ENCODE measurements around the gene ACSBG1.

GRCh38 chr15:78205337-78205736 is 29.0 kb downstream of the ACSBG1 start:
- no peak for TF ChIP-seq CTCF (IDR thresholded peaks at IDR 0.05; ENCODE audit: low read length)
- no peak for TF ChIP-seq EZH2 (optimal IDR thresholded peaks at IDR 0.05; ENCODE audit: low read depth, low read length)
- no peak for TF ChIP-seq EZH2phosphoT487 (IDR thresholded peaks at IDR 0.05; ENCODE audit: low read length)

Data from MM.1S (cell line).